Measurements from ENCODE around the gene ARID1B. TPM values are rescaled to one million over a fixed set of nuclear protein-coding genes. Genes with fewer than 3 reads are reported as not detected.
"Not testable (repeated sequence)": the region's sequence is repeated elsewhere in the genome, so short reads cannot be mapped to it uniquely, and the experiment has no call there.

The ARID1B gene
- total RNA-seq, 1 donor from 2014 or later: 26.4 TPM

DNA sequence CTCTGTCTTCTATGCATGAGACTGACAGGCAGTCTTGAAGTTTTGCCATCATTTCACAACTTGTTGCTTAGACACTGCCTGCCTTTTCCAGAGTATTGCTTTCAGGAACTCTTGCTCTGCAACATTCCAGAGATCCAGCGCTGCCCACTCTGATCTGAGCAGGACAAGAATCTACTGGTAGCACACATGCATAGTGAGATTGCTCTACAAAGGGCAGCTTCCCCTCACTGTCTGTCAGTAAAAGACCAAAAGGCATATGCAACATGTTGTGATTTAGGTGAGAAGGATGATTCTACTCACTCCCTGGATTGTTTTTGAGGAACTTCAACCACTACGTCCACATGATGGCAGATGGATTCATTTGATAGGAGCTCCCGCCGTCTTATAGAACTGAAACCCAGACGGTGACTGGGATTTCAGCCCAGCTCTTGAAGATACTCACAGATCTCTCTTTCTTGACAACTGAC lies 259.1 kb downstream of the ARID1B start:
- peak; percentile 44 for ATAC-seq

DNA sequence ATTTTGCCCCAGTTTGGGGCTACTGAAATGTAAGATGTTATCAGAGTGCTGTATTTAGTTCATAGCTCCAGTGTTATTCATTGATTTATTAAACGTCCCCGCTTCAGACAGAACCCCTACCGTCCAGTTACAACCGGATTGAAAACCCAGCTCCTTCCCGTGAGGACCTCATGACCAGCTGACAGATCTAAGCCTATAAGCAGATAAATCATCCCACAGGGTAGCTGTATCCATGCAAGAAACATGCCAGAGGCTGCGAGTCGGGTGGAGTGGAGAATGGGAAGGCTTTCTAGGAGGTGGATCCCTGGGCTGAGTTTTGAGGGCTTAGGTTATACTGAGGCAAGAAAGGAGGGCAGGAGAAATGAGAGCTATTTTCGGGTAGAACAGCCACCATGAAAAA lies 260.0 kb downstream of the ARID1B start:
- ATAC-seq: no peak

More for the DNA sequence above, 259.1 kb downstream of the ARID1B start:
- DNase-seq (ENCODE audit: low spot score): no peak

DNA sequence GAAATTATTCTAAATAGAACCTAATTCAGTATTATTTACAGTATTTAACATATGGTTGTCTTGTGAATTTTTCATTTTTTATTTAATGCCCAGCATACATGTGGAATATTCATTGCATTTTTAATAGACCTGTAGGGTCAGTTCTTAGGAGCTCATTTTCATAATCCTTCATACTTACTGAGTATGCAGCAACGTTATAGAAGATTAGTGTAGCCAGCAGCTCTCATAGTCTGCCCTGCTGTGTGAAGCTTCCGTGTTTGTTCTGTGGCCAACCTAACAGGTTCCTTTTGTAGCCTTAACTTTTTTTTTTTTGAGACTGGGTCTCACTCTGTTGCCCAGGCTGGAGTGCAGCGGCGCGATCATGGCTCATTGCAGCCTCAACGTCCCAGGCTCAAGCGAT lies 261.4 kb downstream of the ARID1B start:
- ATAC-seq: no peak
- DNase-seq (ENCODE audit: low spot score): no peak

More for the DNA sequence above, 260.0 kb downstream of the ARID1B start:
- no peak for DNase-seq (ENCODE audit: low spot score)

DNA sequence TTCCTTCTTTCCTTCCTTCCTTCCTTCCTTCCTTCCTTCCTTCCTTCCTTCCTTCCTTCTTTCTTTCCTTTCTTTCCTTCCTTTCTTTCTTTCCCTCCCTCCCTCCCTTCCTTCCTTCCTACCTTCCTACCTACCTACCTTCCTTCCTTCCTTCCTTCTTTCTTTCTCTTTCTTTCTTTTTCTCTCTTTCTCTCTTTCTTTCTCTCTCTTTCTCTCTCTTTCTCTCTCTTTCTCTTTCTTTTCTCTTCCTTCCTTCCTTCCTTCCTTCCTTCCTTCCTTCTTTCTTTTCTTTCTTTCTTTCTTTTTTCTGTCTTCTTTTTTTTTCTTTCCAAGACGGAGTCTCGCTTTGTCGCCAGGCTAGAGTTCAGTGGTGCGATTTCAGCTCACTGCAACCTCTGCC lies 262.5 kb downstream of the ARID1B start:
- DNase-seq (ENCODE audit: low spot score); ATAC-seq: not testable (repeated sequence)

DNA sequence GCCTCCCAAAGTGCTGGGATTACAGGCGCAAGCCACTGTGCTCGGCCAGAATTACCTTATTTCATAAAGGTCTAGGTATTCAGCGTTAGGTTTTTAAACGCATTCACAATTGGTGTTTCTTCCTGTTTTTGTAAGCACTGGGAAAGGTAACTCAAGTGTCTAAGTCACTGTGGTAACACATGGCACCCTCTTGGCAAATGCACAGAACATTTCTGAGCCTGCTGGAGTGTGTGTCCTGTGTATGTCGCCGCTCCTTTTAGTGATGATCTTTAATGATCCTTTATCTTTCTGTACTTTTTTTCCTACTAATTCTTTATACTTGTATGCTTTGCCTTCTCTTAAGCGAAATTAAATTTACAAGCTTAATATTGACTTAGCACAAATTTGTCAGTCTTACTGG lies 263.0 kb downstream of the ARID1B start:
- ATAC-seq (no peak), DNase-seq (ENCODE audit: low spot score) (no peak)

DNA sequence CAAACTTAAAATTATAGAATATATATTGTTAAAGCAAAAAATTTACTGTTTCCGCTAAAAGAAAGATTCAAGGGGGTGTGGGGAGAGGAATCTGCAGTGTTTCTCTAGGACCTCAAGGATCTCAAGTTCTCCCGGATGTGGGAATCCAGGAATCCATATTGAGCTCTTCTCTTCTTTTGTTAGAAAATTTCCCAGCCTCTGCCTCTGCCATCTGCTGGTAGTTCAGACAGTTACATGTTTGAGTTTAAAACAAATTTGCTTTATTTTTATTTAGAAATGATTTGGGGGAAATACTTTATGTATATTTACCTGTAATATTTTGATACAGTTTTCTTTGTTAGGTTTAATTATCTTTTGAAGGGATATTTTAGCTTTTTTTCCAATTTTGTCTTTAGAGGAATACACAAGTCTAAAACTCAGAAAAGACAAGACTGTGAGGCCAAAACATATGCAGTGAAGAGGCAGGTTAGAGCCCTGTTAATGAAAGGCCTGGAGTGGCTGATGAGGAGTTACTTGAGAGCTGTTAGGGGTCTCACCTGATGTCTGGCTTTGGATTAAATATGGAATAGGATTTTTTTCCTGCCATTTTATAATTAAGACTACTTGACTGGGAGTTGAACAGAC lies 268.8 kb downstream of the ARID1B start:
- DNase-seq (ENCODE audit: low spot score) (no peak), ATAC-seq (peak; percentile 68)

DNA sequence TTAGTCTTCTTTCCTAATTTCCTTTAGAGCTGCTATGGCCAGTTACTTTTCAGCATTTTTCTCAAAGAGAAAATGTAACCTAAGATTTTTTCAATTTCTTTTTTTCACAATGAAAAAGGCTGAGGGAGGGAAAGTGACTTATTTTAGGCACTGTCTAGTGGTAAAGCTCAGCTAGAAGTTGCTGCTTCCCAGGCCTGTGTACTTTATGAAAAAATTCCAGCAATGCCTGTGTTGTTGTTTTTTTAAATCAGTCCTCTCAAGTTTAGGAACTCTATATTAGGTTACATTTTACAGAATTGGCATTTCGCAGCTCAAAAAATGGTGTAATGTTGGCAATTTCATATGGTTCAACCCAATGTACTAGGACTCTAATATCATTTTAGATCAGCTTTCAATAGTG lies 269.6 kb downstream of the ARID1B start:
- DNase-seq (ENCODE audit: low spot score): no peak
- ATAC-seq: no peak

DNA sequence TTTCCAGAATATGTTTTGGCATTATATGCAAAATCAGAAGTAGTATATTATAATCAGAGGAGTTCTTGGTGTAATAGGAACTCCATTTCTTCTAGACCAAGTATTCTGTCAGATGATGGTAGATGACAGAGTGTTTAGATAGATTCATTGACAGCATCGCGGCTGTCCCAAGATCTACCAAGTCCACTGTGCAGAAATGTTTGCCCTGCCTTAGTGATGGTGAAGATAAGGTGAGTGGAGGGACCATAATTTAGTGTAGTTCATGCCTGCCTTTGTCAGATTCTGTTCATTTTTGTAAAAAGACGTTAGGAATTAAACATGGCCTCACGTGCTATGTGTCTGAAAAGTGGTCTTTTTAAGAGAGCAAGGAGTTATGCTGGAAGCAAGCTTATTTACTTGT lies 270.1 kb downstream of the ARID1B start:
- DNase-seq (ENCODE audit: low spot score) (no peak), ATAC-seq (no peak)

DNA sequence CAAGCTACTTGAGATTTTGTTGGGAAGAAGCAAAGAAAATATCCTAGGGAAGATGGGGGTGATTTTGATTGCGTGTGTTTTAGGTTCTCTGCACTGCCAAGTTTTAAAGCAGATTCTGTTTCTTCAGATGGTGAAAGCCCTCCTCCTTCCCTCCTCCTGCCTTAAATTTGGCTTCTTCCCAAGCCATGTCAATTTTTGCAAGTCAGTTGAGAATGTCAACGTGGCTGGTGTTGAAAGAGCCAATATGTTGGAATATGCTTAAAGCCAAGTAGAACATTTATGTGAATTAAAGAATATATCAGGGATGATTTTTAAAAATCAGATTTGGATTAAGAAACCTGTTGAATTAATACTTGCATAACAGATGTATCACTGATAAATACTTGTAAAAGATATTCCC lies 270.8 kb downstream of the ARID1B start:
- DNase-seq (ENCODE audit: low spot score) (no peak), ATAC-seq (no peak)

DNA sequence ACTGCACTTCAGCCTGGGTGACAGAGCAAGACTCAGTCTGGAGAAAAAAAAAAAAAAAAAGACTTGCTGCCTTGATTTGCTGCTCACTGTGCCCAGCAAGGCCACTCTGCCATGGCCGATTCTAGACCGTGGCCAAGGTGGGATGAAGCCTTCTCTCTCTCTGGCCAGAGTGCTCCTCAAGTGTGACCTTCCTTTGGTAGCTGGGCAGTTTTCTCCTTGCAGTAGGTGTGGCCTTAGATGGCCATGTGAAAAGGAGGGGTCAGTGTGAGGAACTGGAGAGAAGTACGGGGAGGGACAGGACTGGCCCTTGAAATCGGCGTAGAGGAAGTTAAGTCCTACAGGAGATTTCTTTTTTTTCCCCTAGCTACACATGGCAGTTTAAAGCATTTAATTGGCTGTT lies 272.0 kb downstream of the ARID1B start:
- DNase-seq (ENCODE audit: low spot score) (no peak), ATAC-seq (peak; percentile 42)

DNA sequence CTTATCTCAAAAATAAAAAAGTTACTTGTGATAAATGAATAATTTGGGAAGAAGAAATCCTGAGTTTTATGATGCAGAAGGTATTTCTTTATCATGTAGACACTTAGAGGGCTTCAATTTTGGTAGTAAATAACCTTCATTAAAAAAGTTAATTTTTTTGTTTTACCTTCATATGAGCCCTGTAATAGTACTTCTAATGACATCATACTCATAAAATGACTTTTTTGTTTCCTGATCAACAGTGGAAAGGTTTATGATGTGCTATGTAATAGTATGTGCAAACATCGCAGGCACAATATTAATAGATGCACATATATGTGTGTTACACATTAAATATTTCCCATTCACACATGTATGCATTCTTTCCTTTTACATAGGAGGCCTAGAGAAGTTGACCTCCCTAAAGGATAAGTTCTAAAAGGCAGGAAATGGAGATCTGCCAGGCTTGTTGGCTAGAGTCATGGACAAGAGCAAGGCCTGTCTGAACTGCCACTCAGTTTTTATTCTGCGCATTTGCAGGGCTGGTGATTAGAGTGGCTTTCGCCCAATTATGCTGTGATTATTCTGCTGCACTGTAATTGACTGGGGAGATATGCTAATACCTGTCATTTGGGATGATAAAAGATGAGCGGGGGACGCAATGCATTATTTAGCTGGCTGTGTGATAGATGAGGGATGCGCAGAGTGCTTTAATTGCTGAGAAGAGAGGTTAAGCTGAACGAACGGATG lies 273.5 kb downstream of the ARID1B start:
- DNase-seq (ENCODE audit: low spot score) (no peak), ATAC-seq (no peak)

DNA sequence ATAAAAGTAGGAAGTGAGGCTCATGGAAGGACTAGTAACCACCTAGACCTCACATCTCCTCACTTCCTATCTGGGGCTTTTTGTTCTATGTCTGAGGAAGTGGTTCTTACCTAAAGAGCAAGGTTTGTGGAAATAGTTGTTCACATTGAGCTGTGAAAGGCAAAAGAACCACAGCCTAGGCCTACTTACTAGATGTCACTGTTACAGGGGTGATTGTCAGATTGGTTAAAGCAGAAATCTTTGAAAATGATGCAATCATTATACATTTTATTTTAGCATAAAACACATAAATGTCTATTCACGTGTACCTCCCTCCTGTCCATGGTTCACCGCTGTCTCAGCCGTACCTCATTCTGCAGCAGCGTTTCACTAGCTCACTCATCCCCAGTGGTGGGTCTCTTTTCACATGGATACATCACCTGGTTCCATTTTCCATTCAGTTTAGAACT lies 277.4 kb downstream of the ARID1B start:
- ATAC-seq (no peak), DNase-seq (ENCODE audit: low spot score) (no peak)

DNA sequence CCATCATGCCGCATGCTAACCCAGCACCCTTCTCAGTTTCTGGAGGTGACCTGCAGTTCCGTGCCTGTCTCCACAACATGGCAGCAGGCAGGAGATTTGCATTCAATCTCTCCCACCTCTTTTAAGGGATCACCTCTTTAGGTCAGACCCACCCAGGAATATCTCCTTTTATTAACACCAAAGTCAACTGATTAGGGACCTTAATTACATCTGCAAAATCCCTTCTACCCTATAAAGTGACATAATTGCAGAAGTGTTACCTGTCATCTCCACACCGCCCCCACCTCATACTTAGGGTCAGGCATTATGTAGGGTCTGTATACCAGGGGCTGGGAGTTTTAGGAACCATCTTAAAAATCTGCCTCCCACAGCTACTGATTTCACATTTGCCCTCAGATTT lies 278.7 kb downstream of the ARID1B start:
- ATAC-seq (no peak), DNase-seq (ENCODE audit: low spot score) (no peak)

DNA sequence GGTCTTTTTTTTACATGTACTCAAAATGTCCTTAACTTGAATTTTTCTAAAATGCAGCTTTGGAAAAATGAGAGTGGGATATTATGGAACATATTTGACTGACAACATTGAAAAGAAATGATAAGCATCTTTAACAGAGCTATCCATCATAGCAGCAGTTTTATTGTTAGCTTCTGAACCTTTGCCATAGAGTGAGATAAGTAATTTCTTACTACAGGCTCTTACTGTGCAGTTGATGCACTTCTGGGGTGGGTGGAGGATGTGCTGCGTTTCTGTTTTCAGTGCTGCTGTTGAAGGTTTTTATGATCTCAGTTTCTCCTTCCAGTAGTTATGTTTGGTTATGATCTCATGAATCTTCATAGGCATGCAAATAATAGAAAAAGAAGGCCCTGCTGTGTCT lies 279.1 kb downstream of the ARID1B start:
- no peak for ATAC-seq

DNA sequence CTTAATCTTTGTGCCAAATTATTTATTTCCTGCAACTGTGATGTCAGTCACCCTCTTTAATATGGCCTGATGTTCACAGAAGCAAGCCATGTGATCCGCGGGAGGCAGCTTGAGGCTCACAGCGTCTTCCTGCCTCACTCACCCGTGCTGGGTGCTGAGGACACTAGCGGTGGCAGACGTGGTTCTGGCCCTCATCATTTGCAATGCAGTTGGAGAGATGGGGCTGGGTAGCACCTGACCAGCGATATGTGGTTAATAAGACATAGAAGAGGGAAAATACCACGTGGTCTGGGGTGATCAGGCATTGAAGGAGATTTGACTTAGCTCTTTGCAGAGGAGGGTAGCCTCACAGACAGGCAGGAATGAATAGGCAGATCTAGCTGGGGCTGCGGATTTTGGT lies 281.4 kb downstream of the ARID1B start:
- ATAC-seq (no peak), DNase-seq (ENCODE audit: low spot score) (no peak)

More for the DNA sequence above, 279.1 kb downstream of the ARID1B start:
- DNase-seq (ENCODE audit: low spot score): no peak

DNA sequence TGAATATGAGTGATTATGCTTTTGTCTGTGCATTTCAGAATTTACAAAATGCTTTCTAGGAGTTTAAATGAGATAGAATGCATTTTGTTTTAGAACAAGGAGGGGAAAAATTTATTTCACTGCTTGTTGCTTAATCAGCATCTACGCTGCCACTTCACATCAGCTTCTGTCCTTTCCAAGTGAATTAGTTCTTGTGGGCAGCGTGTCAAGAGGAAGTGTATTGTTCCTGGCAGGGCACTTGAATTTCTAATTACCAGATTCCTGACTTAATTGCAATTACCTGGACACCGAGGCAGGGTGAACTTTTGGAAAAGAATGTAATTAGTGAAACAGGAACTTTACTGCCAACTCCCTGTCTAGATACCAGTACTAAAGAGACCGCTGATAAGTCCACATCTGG lies 282.6 kb downstream of the ARID1B start:
- no peak for ATAC-seq

DNA sequence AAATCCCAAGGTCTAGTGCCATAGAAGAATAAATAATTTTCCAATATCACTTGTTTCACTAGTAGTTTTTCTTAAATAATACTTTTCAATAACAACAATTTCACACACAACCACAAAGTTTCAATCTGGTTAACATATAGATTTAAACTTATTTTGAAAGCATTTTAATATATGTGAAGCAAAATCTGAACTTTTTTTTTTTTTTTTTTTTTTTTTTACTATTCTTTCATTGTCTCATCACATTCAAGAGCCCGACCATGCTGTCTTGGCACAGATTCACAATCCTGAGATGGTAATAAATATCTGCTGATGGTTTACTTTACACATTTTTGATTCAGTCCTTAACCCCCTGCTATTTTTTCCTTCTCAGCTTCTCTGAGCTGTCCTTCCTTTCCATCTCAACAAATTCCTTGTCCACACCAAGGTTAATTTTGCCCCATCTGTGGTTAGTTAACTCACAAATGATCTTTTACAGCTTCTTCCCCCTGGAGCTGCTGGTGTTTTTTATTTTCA lies 283.3 kb downstream of the ARID1B start:
- ATAC-seq (no peak), DNase-seq (ENCODE audit: low spot score) (no peak)

More for the DNA sequence above, 282.6 kb downstream of the ARID1B start:
- no peak for DNase-seq (ENCODE audit: low spot score)

DNA sequence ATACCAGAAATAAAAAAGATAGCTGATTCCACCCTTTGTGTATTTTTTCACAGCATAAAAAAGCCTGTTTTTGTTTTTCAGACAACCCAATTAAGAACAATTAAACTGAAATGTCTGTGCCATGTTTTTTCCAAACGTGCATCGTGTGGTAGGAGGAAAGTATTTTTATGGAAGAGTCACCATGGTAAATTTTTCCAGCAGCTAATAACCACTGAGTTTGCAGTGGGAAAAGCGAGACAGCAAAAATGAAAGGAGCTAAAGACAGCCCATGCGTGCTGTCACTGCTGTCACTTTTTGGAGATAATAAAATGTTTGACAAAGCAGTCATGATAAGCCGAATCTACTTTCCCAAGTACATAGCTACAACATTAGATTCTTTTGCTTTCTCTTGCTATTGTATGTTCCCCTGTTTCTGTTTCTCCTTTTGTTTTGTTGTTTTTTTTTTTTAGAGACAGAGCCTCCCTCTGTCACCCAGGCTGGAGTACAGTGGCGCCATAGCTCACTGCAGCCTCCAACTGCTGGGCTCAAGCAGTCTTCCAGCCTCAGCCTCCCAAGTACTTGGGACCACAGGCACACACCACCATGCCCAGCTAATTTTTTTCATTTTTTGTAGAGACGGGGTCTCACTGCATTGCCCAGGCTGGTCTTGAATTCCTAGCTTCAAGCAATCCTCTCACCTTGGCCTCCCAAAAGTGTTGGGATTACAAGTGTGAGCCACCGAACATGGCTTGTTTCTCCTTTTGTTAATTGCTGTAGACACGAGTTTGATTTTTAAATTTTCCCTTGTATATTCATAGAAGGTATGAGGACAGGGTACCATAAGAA lies 284.8 kb downstream of the ARID1B start:
- ATAC-seq (no peak), DNase-seq (ENCODE audit: low spot score) (no peak)

DNA sequence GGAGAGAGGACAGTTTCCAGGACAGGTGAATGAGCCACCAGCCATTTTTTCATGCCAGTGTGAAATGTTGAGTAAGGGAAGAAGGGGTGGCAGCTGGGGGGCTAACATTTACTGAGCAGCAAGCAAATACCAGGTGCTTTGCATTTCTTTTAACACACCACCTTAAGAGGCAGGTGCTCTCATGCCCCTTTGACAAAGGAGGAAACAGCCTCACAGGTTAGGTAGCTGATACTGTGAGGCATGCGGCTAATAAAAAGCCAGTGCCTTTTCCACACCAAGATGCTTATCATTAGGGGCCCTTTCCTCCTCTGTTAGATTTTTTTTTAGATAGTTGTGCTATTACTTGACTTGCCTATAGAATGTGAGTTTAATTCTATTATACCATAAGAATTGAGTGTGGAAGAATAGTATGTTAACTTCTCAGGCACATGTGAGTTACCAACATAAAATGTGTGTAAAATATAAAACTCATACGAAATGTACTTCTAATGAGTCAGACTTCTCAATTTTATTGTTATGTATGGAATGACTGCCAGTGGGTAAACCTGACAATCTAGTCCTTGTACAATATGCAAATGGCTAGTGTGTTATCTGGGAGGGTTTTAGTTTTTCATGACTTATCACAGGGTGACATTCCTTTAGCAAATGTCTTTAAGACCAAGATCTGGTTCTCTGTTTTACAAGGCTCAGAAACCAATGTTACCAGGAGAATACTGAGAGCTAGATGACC lies 286.2 kb downstream of the ARID1B start:
- ATAC-seq (no peak), DNase-seq (ENCODE audit: low spot score) (no peak)

DNA sequence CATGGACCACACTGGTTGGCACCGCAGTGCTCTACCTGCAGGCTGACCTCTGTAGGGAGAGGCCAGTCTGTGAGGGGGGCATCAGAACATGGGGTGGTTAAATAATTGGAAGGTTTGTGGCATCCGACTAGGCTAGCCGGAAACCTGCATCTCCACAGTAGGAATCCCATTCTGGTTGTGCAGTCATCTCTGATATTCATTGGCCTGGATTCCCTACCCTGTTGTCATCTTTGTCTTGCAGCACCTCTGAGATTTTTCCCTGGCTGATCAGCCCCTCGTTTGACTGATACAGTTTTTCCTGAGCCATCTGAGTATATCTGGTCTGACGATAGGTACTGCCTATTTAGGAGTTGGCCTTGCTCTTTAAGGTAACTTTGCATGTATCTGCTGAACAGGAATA lies 286.7 kb downstream of the ARID1B start:
- ATAC-seq: no peak

DNA sequence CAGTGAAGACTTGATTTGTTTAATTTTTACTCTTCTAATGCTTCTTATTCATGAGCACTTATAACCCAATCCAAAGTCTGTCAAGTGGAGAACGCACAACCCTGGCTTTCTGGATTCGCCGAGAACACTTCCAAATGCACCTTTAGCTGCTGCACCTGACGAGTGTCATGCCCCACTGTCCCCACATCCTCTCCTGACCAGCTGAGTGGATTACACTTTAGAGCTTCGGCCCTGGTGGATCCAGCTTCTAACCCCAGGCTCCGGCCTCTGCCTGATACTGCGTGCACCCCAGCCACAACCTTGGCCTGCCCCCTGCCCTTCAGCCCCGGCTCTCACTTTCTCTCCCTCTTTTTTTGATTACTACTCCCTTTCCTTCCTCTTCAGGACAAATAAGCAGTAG lies 287.3 kb downstream of the ARID1B start:
- no peak for ATAC-seq
- no peak for DNase-seq (ENCODE audit: low spot score)

More for the DNA sequence above, 286.7 kb downstream of the ARID1B start:
- DNase-seq (ENCODE audit: low spot score): no peak
